ENCODE data around the gene NCK2. TPM values are rescaled to one million over a fixed set of nuclear protein-coding genes. Genes with fewer than 3 reads are reported as not detected.

The NCK2 gene
- total RNA-seq, 2 donors from 2014 or later, result 31.7 to 39.3 TPM

DNA sequence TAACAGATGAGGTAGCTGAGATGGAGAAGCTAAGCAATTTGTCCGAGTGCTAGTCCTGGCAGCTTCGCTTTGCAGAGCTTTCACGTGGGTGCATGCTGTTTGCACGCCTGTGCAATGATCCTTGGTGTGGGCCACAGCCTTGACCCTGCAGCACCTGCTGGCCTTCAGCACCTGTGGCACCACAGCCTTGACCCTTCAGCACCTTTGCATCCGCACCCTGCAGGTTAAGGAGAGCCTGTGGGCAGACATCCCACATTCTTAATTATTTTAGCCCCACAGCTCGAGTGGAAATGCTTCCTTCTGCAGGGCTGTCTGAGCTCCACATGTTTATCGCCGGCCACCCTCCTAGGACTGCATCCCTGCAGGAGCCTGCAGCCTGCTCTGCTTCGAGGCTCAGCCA, 19.3 kb downstream of the NCK2 start:
- no peak for DNase-seq (ENCODE audit: low spot score)
- H3K4me1 ChIP-seq, result peaks cover 0 to 31% of the 10 kb centered on the region in 2 donors
- H3K27ac ChIP-seq, result no peak overlapping the region
- TF ChIP-seq, protein P1, sequence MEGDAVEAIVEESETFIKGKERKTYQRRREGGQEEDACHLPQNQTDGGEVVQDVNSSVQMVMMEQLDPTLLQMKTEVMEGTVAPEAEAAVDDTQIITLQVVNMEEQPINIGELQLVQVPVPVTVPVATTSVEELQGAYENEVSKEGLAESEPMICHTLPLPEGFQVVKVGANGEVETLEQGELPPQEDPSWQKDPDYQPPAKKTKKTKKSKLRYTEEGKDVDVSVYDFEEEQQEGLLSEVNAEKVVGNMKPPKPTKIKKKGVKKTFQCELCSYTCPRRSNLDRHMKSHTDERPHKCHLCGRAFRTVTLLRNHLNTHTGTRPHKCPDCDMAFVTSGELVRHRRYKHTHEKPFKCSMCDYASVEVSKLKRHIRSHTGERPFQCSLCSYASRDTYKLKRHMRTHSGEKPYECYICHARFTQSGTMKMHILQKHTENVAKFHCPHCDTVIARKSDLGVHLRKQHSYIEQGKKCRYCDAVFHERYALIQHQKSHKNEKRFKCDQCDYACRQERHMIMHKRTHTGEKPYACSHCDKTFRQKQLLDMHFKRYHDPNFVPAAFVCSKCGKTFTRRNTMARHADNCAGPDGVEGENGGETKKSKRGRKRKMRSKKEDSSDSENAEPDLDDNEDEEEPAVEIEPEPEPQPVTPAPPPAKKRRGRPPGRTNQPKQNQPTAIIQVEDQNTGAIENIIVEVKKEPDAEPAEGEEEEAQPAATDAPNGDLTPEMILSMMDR (IDR thresholded peaks at IDR 0.05), result no peak
- H3K27me3 ChIP-seq, result no peaks in the 10 kb centered on the region
- H3K36me3 ChIP-seq, result no peaks in the 10 kb centered on the region
- H3K4me3 ChIP-seq, result no peak overlapping the region
- H3K9me3 ChIP-seq, result no peaks in the 10 kb centered on the region

DNA sequence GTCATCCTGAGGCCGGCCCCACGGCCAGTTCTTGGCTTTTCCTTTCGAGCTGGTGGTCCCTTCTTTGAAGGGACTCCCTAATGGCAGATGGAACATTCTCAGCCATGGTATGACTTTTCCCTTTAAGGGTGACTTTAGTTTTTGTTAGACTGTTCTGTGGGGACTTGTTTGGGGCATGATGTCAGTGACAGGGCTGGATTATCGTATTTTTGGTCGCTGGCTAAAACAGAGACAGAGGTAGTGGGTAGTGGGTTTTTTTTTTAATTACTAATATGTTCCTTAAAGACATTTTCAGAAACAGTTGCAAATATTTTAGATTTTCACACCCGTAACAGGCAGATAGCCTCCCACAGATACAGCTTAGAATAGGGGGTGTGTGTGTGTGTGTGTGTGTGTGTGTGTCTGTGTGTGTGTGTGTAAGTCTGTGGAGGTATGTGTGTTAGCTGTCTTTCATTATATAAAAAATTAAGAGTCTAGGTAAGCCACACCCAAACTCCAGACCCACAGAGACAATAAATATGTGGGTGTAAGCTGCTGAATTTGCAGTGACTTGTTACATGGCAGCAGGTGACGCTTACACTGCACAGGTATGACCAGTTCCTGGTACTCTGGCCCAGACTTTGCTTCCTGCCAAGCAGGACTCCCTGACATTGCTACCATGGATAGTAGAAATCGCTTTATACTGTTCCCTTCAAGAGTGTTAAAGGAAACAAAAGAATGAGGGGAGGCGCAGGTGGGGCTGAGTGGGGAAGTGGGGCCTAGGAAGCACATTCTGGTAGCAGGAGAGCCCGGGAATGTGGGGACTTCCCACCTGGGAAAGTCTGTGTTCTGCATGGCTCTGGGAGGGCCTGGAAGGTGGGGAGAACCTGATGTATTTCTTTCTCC, 20.9 kb downstream of the NCK2 start:
- no peak overlapping the region for H3K27ac ChIP-seq
- no peak overlapping the region for H3K4me3 ChIP-seq
- DNase-seq (ENCODE audit: low spot score), result no peak
- no peaks in the 10 kb centered on the region for H3K9me3 ChIP-seq
- no peaks in the 10 kb centered on the region for H3K36me3 ChIP-seq
- TF ChIP-seq, protein P1 (IDR thresholded peaks at IDR 0.05), result no peak
- H3K27me3 ChIP-seq, result no peaks in the 10 kb centered on the region
- peaks cover 0 to 31% of the 10 kb centered on the region in 2 donors for H3K4me1 ChIP-seq

DNA sequence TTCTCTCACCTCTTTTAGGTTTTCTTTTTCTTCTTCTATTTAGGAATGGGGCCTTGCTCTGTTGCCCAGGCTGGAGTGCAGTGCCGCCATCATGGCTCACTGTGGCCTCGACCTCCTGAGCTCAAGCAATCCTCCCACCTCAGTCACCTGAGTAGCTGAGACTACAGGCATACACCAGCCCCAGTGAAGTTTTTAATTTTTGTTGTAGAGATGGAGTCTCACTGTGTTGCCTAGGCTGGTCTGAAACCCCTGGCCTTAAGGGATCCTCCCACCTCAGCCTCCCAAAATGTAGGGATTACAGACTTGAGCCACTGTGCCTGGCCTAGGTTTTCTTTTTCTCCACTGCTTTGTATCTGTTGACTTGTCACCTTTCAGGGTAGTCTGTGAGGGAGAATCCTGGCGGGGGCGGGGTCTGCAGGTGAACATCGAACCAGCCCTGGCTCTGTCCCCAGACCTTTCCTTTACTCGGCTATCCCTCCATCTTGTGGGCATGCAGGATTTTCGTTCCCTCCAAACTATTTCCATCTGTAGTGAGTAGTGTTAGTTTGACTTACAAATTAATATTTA, 21.7 kb downstream of the NCK2 start:
- TF ChIP-seq, protein P1 (IDR thresholded peaks at IDR 0.05), result no peak
- H3K36me3 ChIP-seq, result no peaks in the 10 kb centered on the region
- no peak overlapping the region for H3K4me3 ChIP-seq
- H3K27me3 ChIP-seq, result no peaks in the 10 kb centered on the region
- H3K27ac ChIP-seq, result no peak overlapping the region
- no peaks in the 10 kb centered on the region for H3K9me3 ChIP-seq
- H3K4me1 ChIP-seq, result peaks cover 0 to 28% of the 10 kb centered on the region in 2 donors
- DNase-seq (ENCODE audit: low spot score), result no peak

GRCh38 chr2:105768176-105768575, 23.5 kb downstream of the NCK2 start:
- Histone ChIP-seq H3K27me3 (no peaks in the 10 kb centered on the region), H3K36me3 (no peaks in the 10 kb centered on the region), H3K27ac (no peak overlapping the region), H3K9me3 (no peaks in the 10 kb centered on the region), H3K4me1 (peaks cover 0 to 33% of the 10 kb centered on the region in 2 donors), H3K4me3 (no peak overlapping the region)
- no peak for DNase-seq (ENCODE audit: low spot score)
- TF ChIP-seq, protein P1 (IDR thresholded peaks at IDR 0.05), result no peak

DNA sequence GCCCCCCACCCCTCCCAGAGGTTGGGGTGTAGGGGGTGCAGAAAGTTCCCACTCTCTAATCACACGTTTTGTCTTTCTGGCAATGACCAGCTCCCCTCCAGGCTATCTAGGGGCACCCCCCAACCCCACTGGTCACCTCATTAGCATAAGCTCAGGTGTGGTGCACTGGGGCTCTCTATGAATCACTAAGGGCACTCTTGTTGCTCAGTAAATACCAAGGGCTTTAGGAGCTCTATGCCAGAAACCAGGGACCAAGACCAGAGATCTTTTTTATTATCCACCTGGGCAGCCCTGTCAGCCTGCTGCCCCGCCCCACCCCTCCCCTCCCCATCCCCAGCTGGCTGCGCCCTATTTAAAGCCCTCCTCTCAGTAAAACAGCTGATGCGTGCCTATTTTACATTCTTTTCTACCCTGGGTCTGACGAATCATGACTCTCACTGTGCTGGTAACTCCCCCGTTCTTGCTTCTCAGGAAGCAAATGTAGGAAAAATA, 24.3 kb downstream of the NCK2 start:
- DNase-seq (ENCODE audit: low spot score), result no peak
- peaks cover 0 to 33% of the 10 kb centered on the region in 2 donors for H3K4me1 ChIP-seq
- H3K27ac ChIP-seq, result no peak overlapping the region
- no peaks in the 10 kb centered on the region for H3K9me3 ChIP-seq
- H3K4me3 ChIP-seq, result no peak overlapping the region
- no peaks in the 10 kb centered on the region for H3K36me3 ChIP-seq
- TF ChIP-seq, protein P1 (IDR thresholded peaks at IDR 0.05), result no peak
- no peaks in the 10 kb centered on the region for H3K27me3 ChIP-seq
